SK-N-SH (cell line): ENCODE measurements around the gene DYNLT1. TPM values are rescaled to one million over a fixed set of nuclear protein-coding genes. Genes with fewer than 3 reads are reported as not detected.
A peak's percentile ranks its signal among the peaks of the same experiment; 100 is the strongest.

Source experiments
- CTCF ChIA-PET: fragments of 300-600, 350-600 bp; formaldehyde crosslinking; extraction: SDS; loops from one replicate; lab custom pipeline; 2021; lab: Yijun Ruan, JAX
- POLR2A ChIA-PET: fragments of 350-600 bp; sonication (Branson Sonifier 250); formaldehyde crosslinking; extraction: SDS; loops from one replicate; lab custom pipeline; 2020; ENCODE audit warnings: antibody characterized with exemption, inconsistent platforms; lab: Yijun Ruan, JAX
- DNase-seq: peaks from one replicate; pipeline ENCODE4 v3.0.0; 2012
- H2AFZ ChIP-seq: fragments of 200-600 bp; sonication (generic); 2 replicates; pipeline ENCODE4 v1.8.1; 2016; ENCODE audit warnings: antibody characterized with exemption, mild to moderate bottlenecking, low read depth
- H3F3A ChIP-seq: fragments of 200-600 bp; sonication (generic); replicated peaks from 2 replicates; pipeline ENCODE3; 2016; ENCODE audit warnings: antibody characterized with exemption, mild to moderate bottlenecking; ENCODE audit not compliant: insufficient read depth
- H3K27ac ChIP-seq, 2 experiments: fragments of 200-500 bp in 1 of 2; fragments of 200-600 bp in 1 of 2; sonication (Bioruptor generic) in 1 of 2; sonication (generic), shearing (Covaris generic) in 1 of 2; 2 replicates each; pipeline versions ENCODE4 v1.5.1 to v1.6.1; 2014 to 2016; ENCODE audit warnings: low read depth in 2 of 2, inconsistent platforms in 1 of 2, low read length in 1 of 2, mild to moderate bottlenecking in 1 of 2, mixed read lengths in 1 of 2
- H3K27me3 ChIP-seq: fragments of 200-600 bp; sonication (generic), shearing (Covaris generic); 2 replicates; pipeline ENCODE4 v1.6.1; 2016; ENCODE audit warnings: mixed run types; ENCODE audit not compliant: insufficient read depth
- H3K36me3 ChIP-seq, 2 experiments: fragments of 200-500 bp in 1 of 2; fragments of 200-600 bp in 1 of 2; sonication (Bioruptor generic) in 1 of 2; sonication (generic) in 1 of 2; replicated peaks in 1 of 2; 2 replicates each; pipeline versions ENCODE3 to v1.5.1; 2014 to 2016; ENCODE audit warnings: low read length in 1 of 2, mild to moderate bottlenecking in 1 of 2; ENCODE audit not compliant: insufficient read depth in 2 of 2, control insufficient read depth in 1 of 2
- H3K4me1 ChIP-seq, 2 experiments: fragments of 200-500 bp in 1 of 2; fragments of 200-600 bp in 1 of 2; sonication (Bioruptor generic) in 1 of 2; sonication (generic), shearing (Covaris generic) in 1 of 2; 2 replicates each; pipeline versions ENCODE4 v1.5.1 to v1.6.1; 2014 to 2016; ENCODE audit warnings: low read depth in 1 of 2, low read length in 1 of 2, mixed run types in 1 of 2; ENCODE audit not compliant: insufficient read depth in 2 of 2, control insufficient read depth in 1 of 2
- H3K4me2 ChIP-seq: fragments of 200-600 bp; sonication (generic), shearing (Covaris generic); 2 replicates; pipeline ENCODE4 v1.6.1; 2017; ENCODE audit warnings: mixed run types
- H3K4me3 ChIP-seq, 2 experiments: fragments of 200-500 bp in 1 of 2; fragments of 200-600 bp in 1 of 2; sonication (Bioruptor generic) in 1 of 2; sonication (generic), shearing (Covaris generic) in 1 of 2; 2 replicates each; pipeline versions ENCODE4 v1.5.1 to v1.8.1; 2014 to 2016; ENCODE audit warnings: low read depth in 2 of 2, inconsistent platforms in 1 of 2, low read length in 1 of 2, mild to moderate bottlenecking in 1 of 2, mixed read lengths in 1 of 2, moderate library complexity in 1 of 2
- H3K79me2 ChIP-seq: fragments of 200-600 bp; sonication (generic); 2 replicates; pipeline ENCODE4 v1.8.1; 2017; ENCODE audit warnings: mild to moderate bottlenecking; ENCODE audit not compliant: insufficient read depth
- H3K9ac ChIP-seq: fragments of 200-600 bp; sonication (generic); 2 replicates; pipeline ENCODE4 v1.6.1; 2017; ENCODE audit warnings: mixed run types
- H3K9me2 ChIP-seq: fragments of 200-600 bp; sonication (generic); 2 replicates; pipeline ENCODE4 v1.6.1; 2017; ENCODE audit warnings: mixed run types
- H3K9me3 ChIP-seq: fragments of 200-600 bp; sonication (generic); 2 replicates; pipeline ENCODE4 v1.6.1; 2017; ENCODE audit warnings: mixed run types, mild to moderate bottlenecking, moderate library complexity
- H4K20me1 ChIP-seq: fragments of 200-600 bp; sonication (generic); 2 replicates; pipeline ENCODE4 v1.6.1; 2017; ENCODE audit warnings: mild to moderate bottlenecking, mixed run types; ENCODE audit not compliant: insufficient read depth
- CHD2 ChIP-seq: fragments of 150-350 bp; IDR thresholded peaks from 2 replicates; pipeline ENCODE4 v1.6.1; 2018; ENCODE audit warnings: low read length; ENCODE audit not compliant: partially characterized antibody
- ELF1 ChIP-seq: IDR thresholded peaks from 2 replicates; pipeline ENCODE4 v1.4.0; 2012
- EZH2phosphoT487 ChIP-seq: fragments of 200-600 bp; sonication (generic); IDR thresholded peaks from 2 replicates; pipeline ENCODE4 v1.6.1; 2017; ENCODE audit warnings: low read depth, mixed run types, mild to moderate bottlenecking, antibody characterized with exemption, moderate library complexity, borderline replicate concordance
- FOSL2 ChIP-seq: IDR thresholded peaks from 2 replicates; pipeline ENCODE4 v1.4.0; 2012; ENCODE audit warnings: low read depth, mild to moderate bottlenecking, moderate library complexity, borderline replicate concordance
- FOXJ3 ChIP-seq: sonication (generic); formaldehyde crosslinking; IDR thresholded peaks from 2 replicates; pipeline ENCODE4 v1.5.1; 2020; ENCODE audit warnings: mild to moderate bottlenecking, missing genetic modification reagents
- FOXM1 ChIP-seq: IDR thresholded peaks from 2 replicates; pipeline ENCODE4 v1.4.0; 2012; ENCODE audit warnings: low read depth, mild to moderate bottlenecking
- GABPA ChIP-seq: IDR thresholded peaks from 2 replicates; pipeline ENCODE4 v1.4.0; 2012; ENCODE audit warnings: low read depth, mild to moderate bottlenecking
- JUND ChIP-seq: IDR thresholded peaks from 2 replicates; pipeline ENCODE4 v1.4.0; 2012
- MEF2A ChIP-seq: IDR thresholded peaks from 2 replicates; pipeline ENCODE4 v1.4.0; 2012; ENCODE audit warnings: low read depth, borderline replicate concordance
- NFIC ChIP-seq: IDR thresholded peaks from 2 replicates; pipeline ENCODE4 v1.4.0; 2012; ENCODE audit warnings: borderline replicate concordance
- POLR2AphosphoS5 ChIP-seq: IDR thresholded peaks from 2 replicates; pipeline ENCODE4 v1.6.1; 2012; ENCODE audit warnings: low read depth, low read length
- RAD21 ChIP-seq: IDR thresholded peaks from 2 replicates; pipeline ENCODE4 v1.6.1; 2012; ENCODE audit warnings: mild to moderate bottlenecking, low read length
- RXRA ChIP-seq: IDR thresholded peaks from 2 replicates; pipeline ENCODE4 v1.4.0; 2012; ENCODE audit warnings: low read depth, mild to moderate bottlenecking, borderline replicate concordance
- SIN3A ChIP-seq: IDR thresholded peaks from 2 replicates; pipeline ENCODE4 v1.6.1; 2012; ENCODE audit warnings: low read depth, mild to moderate bottlenecking, low read length, moderate library complexity, borderline replicate concordance
- TEAD4 ChIP-seq: IDR thresholded peaks from 2 replicates; pipeline ENCODE4 v1.4.0; 2012; ENCODE audit warnings: mild to moderate bottlenecking, borderline replicate concordance; ENCODE audit not compliant: insufficient read depth
- YY1 ChIP-seq: IDR thresholded peaks from 2 replicates; pipeline ENCODE4 v1.4.0; 2012; ENCODE audit warnings: low read depth, mild to moderate bottlenecking
- WGBS: methylation state at CpG from one replicate; pipeline ENCODE4 v1.1.6; 2017; ENCODE audit warnings: low lambda C conversion rate; 5-methylcytosine and 5-hydroxymethylcytosine counted together
- polyA plus RNA-seq, 3 experiments: library from polyadenylated mRNA; depleted of rRNA; stranded (reverse); fragments of >200 nt; gene quantifications; 2 replicates each; pipeline ENCODE4 v1.2.3, GENCODE V29; 2012
- TF ChIP-seq, protein P1 (sequence below): fragments of 150-350 bp; IDR thresholded peaks from 2 replicates; pipeline ENCODE4 v1.6.1; 2016; ENCODE audit warnings: mild to moderate bottlenecking, low read depth, low read length
- TF ChIP-seq, protein P2 (sequence below): IDR thresholded peaks from 2 replicates; pipeline ENCODE4 v1.6.1; 2012; ENCODE audit warnings: mild to moderate bottlenecking, low read depth, low read length, moderate library complexity
- TF ChIP-seq, protein P3 (sequence below): IDR thresholded peaks from 2 replicates; pipeline ENCODE4 v1.4.0; 2012; ENCODE audit warnings: low read depth, borderline replicate concordance
- TF ChIP-seq, protein P4 (sequence below): fragments of 200-600 bp; sonication (generic); IDR thresholded peaks from 2 replicates; pipeline ENCODE4 v1.6.1; 2017; ENCODE audit warnings: antibody characterized with exemption, mild to moderate bottlenecking, moderate library complexity

DYNLT1 gene
- polyA plus RNA-seq, 1 of the 3 experiments (the other 2 are of a cell fraction), result 306 TPM

DNA sequence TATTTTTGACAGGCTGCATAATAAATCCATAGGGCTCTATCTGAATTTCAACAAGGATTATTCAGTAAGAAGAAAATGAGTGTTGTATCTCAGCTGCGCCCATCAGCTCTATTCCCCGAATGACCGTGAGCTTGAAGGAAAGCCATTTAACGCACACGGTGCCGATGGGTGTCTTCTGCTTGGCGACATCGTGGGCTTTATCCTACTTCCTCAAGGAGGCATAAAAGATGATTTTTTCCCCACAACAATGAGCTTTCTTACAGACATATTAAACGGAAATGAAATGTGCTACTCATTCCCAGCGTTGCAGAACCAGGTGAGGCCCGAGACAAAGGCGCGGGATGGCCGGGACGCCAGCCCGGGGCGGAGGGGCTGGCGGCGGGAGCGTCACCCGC is 710 bp downstream of the DYNLT1 start:
- DNase-seq, result no peak
- Histone ChIP-seq H2AFZ (no peak overlapping the region), H3K79me2 (peaks cover 52% of the 10 kb centered on the region)

DNA sequence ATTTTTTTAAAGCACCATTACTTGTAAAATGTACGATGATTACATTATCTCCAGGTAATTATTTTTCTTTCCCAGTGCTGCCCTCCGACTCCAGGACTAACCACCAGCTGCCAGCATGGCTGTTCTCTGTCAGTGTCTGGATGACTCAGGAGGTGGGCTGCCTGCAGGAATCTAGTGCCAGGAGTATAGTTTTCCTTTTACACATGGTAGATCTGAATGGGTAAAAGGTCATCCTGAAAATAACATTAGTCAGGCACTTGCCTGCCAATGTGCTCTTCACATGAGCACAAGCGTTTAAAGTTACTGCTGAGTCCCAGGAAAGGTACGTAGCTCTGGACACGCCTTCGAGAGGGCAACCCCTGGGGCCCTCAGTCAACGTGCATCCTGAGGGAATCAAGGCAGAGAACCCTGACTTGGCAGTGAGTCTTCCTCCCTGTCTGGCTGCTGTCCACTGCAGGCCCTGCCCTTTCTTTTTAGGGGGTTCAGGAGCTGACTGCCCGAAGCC is 2.4 kb downstream of the DYNLT1 start:
- Histone ChIP-seq H3K79me2 (peaks cover 68% of the 10 kb centered on the region), H3K9me2 (no peaks in the 10 kb centered on the region), H3F3A (peaks cover 24% of the 10 kb centered on the region), H3K9ac (peak overlapping the region; percentile 99; the same call in 1 of the 2 replicates), H3K9me3 (no peaks in the 10 kb centered on the region), H4K20me1 (peaks cover 39% of the 10 kb centered on the region), H3K4me3 (peak overlapping the region; percentile 76 to 96), H3K27me3 (no peaks in the 10 kb centered on the region), H3K4me2 (peak overlapping the region; percentile 85), H3K4me1 (peaks cover 13 to 33% of the 10 kb centered on the region in 2 experiments; a peak in 3 of 4 replicates), H3K36me3 (peaks cover 15 to 25% of the 10 kb centered on the region in 2 experiments), H3K27ac (peak overlapping the region; percentile 77 to 94), H2AFZ (no peak overlapping the region)
- ChIA-PET CTCF (interaction anchor here (1.0 to 7.7 kb wide), 4 partner anchors 49 to 428 kb away, joined by 3 to 46 read pairs (median 4); no protein-coding TSS in a partner anchor), POLR2A (no interaction called here)
- DNase-seq, result no peak
- WGBS, result 22% methylated on average over 7 of the region's 8 CpGs
- TF ChIP-seq MEF2A, result peak; percentile 34; the same call in 1 of the 2 replicates
- no peak for TF ChIP-seq RAD21
- TF ChIP-seq YY1, result 0 out of 2 replicates have a peak, but pooled peaks have one; percentile 24
- TF ChIP-seq FOXM1, result no peak
- TF ChIP-seq, protein P1, sequence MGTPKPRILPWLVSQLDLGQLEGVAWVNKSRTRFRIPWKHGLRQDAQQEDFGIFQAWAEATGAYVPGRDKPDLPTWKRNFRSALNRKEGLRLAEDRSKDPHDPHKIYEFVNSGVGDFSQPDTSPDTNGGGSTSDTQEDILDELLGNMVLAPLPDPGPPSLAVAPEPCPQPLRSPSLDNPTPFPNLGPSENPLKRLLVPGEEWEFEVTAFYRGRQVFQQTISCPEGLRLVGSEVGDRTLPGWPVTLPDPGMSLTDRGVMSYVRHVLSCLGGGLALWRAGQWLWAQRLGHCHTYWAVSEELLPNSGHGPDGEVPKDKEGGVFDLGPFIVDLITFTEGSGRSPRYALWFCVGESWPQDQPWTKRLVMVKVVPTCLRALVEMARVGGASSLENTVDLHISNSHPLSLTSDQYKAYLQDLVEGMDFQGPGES, result no peak
- peak; percentile 89 for TF ChIP-seq SIN3A
- TF ChIP-seq, protein P2, sequence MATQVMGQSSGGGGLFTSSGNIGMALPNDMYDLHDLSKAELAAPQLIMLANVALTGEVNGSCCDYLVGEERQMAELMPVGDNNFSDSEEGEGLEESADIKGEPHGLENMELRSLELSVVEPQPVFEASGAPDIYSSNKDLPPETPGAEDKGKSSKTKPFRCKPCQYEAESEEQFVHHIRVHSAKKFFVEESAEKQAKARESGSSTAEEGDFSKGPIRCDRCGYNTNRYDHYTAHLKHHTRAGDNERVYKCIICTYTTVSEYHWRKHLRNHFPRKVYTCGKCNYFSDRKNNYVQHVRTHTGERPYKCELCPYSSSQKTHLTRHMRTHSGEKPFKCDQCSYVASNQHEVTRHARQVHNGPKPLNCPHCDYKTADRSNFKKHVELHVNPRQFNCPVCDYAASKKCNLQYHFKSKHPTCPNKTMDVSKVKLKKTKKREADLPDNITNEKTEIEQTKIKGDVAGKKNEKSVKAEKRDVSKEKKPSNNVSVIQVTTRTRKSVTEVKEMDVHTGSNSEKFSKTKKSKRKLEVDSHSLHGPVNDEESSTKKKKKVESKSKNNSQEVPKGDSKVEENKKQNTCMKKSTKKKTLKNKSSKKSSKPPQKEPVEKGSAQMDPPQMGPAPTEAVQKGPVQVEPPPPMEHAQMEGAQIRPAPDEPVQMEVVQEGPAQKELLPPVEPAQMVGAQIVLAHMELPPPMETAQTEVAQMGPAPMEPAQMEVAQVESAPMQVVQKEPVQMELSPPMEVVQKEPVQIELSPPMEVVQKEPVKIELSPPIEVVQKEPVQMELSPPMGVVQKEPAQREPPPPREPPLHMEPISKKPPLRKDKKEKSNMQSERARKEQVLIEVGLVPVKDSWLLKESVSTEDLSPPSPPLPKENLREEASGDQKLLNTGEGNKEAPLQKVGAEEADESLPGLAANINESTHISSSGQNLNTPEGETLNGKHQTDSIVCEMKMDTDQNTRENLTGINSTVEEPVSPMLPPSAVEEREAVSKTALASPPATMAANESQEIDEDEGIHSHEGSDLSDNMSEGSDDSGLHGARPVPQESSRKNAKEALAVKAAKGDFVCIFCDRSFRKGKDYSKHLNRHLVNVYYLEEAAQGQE, result no peak
- no peak for TF ChIP-seq GABPA
- TF ChIP-seq JUND, result peak; percentile 72
- no peak for TF ChIP-seq FOXJ3 (CRISPR knock-in tag)

More for the DNA sequence above, 710 bp downstream of the DYNLT1 start:
- ChIA-PET CTCF (interaction anchor here (1.4 to 7.7 kb wide), 5 partner anchors 16 to 423 kb away, joined by 3 to 46 read pairs (median 10); no protein-coding TSS in a partner anchor), POLR2A (interaction anchor here (1.0 to 2.9 kb wide), 6 partner anchors 11 to 430 kb away, joined by 3 to 14 read pairs (median 4); no protein-coding TSS in a partner anchor)
- no peaks in the 10 kb centered on the region for H3K9me2 ChIP-seq
- peaks cover 32% of the 10 kb centered on the region for H4K20me1 ChIP-seq
- WGBS, result 2% methylated on average over 11 of the region's 21 CpGs
- peak overlapping the region; percentile 76 to 96 for H3K4me3 ChIP-seq
- H3F3A ChIP-seq, result peaks cover 34% of the 10 kb centered on the region
- H3K27ac ChIP-seq, result peak overlapping the region; percentile 94 to 95
- no peaks in the 10 kb centered on the region for H3K9me3 ChIP-seq
- no peaks in the 10 kb centered on the region for H3K27me3 ChIP-seq
- H3K9ac ChIP-seq, result peak overlapping the region; percentile 99
- H3K4me2 ChIP-seq, result peak overlapping the region; percentile 85
- H3K36me3 ChIP-seq, result peaks cover 8 to 16% of the 10 kb centered on the region in 2 experiments
- peaks cover 14 to 30% of the 10 kb centered on the region in 2 experiments; a peak in 3 of 4 replicates for H3K4me1 ChIP-seq
- TF ChIP-seq MEF2A (no peak), FOXM1 (no peak), EZH2phosphoT487 (no peak), FOSL2 (no peak), TEAD4 (no peak), CHD2 (no peak), GABPA (no peak), SIN3A (no peak), POLR2AphosphoS5 (no peak), ELF1 (no peak), YY1 (no peak), RAD21 (no peak), FOXJ3 (CRISPR knock-in tag) (no peak), RXRA (no peak), NFIC (no peak)
- TF ChIP-seq, protein P3, sequence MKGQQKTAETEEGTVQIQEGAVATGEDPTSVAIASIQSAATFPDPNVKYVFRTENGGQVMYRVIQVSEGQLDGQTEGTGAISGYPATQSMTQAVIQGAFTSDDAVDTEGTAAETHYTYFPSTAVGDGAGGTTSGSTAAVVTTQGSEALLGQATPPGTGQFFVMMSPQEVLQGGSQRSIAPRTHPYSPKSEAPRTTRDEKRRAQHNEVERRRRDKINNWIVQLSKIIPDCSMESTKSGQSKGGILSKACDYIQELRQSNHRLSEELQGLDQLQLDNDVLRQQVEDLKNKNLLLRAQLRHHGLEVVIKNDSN, result no peak
- TF ChIP-seq, protein P4, sequence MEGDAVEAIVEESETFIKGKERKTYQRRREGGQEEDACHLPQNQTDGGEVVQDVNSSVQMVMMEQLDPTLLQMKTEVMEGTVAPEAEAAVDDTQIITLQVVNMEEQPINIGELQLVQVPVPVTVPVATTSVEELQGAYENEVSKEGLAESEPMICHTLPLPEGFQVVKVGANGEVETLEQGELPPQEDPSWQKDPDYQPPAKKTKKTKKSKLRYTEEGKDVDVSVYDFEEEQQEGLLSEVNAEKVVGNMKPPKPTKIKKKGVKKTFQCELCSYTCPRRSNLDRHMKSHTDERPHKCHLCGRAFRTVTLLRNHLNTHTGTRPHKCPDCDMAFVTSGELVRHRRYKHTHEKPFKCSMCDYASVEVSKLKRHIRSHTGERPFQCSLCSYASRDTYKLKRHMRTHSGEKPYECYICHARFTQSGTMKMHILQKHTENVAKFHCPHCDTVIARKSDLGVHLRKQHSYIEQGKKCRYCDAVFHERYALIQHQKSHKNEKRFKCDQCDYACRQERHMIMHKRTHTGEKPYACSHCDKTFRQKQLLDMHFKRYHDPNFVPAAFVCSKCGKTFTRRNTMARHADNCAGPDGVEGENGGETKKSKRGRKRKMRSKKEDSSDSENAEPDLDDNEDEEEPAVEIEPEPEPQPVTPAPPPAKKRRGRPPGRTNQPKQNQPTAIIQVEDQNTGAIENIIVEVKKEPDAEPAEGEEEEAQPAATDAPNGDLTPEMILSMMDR, result no peak
